Caco-2 (cell line): ENCODE results near the gene EPPIN. TPM values are rescaled to one million over a fixed set of nuclear protein-coding genes. Genes with fewer than 3 reads are reported as not detected.
"Not testable (repeated sequence)": the region's sequence is repeated elsewhere in the genome, so short reads cannot be mapped to it uniquely, and the experiment has no call there.

ENCODE experiments used
- BruUV-seq: library from RNA; stranded (reverse); fragments of 400-500 nt; replicated peaks from 2 replicates; lab custom pipeline; 2021; lab: Mats Ljungman, UMichigan
- CTCF ChIA-PET: fragments of 300-600 bp; sonication (Branson Sonifier 250); formaldehyde crosslinking; loops from one replicate; lab custom pipeline; 2022; ENCODE audit warnings: antibody characterized with exemption; lab: Charles Lee
- POLR2A ChIA-PET: fragments of 300-600 bp; sonication (Branson Sonifier 250); formaldehyde crosslinking; loops from one replicate; lab custom pipeline; 2022; ENCODE audit warnings: antibody characterized with exemption; lab: Charles Lee
- DNase-seq, 2 experiments: peaks; one replicate each; pipeline versions ENCODE4 v3.0.0 to v3.0.0-alpha.2; 2020 to 2022
- H3K27me3 ChIP-seq: replicated peaks from 2 replicates; pipeline ENCODE4 v1.6.0; 2011; ENCODE audit warnings: low read length; ENCODE audit not compliant: control insufficient read depth, insufficient read depth
- H3K36me3 ChIP-seq: 2 replicates; pipeline ENCODE4 v1.5.1; 2011; ENCODE audit warnings: low read length; ENCODE audit not compliant: control insufficient read depth, insufficient read depth
- H3K4me1 ChIP-seq: fragments of 250-450 bp; sonication (Bioruptor Pico); 2 replicates; pipeline ENCODE4 v1.5.1; 2020; ENCODE audit warnings: mild to moderate bottlenecking
- H3K4me3 ChIP-seq: 2 replicates; pipeline ENCODE4 v1.5.1; 2011; ENCODE audit warnings: low read depth, mild to moderate bottlenecking, control low read depth, low read length
- H3K9me3 ChIP-seq: fragments of 250-450 bp; sonication (Bioruptor Pico); 2 replicates; pipeline ENCODE4 v1.5.1; 2020; ENCODE audit warnings: mild to moderate bottlenecking, moderate library complexity
- H3K27ac Mint-ChIP-seq: one replicate; pipeline ENCODE4 v1.8.0; 2022; ENCODE audit warnings: mixed read lengths; ENCODE audit not compliant: unreplicated experiment
- H3K27me3 Mint-ChIP-seq: one replicate; pipeline ENCODE4 v1.8.0; 2022; ENCODE audit warnings: mixed read lengths; ENCODE audit not compliant: insufficient read depth, unreplicated experiment
- H3K36me3 Mint-ChIP-seq: one replicate; pipeline ENCODE4 v1.8.0; 2022; ENCODE audit warnings: mild to moderate bottlenecking, mixed read lengths; ENCODE audit not compliant: insufficient read depth, unreplicated experiment
- H3K4me1 Mint-ChIP-seq: one replicate; pipeline ENCODE4 v1.8.0; 2022; ENCODE audit warnings: low read depth, mixed read lengths; ENCODE audit not compliant: unreplicated experiment
- H3K4me3 Mint-ChIP-seq: one replicate; pipeline ENCODE4 v1.8.0; 2022; ENCODE audit warnings: mild to moderate bottlenecking, moderate library complexity, mixed read lengths; ENCODE audit not compliant: unreplicated experiment
- H3K9me3 Mint-ChIP-seq: one replicate; pipeline ENCODE4 v1.8.0; 2022; ENCODE audit warnings: mixed read lengths; ENCODE audit not compliant: unreplicated experiment
- intact Hi-C: fragments of 100-400 bp; cut with micrococcal nuclease; formaldehyde crosslinking; loops from one replicate; pipeline ENCODE4 v1.10.0; 2022; ENCODE audit not compliant: unreplicated experiment
- total RNA-seq: library from RNA; stranded (reverse); gene quantifications from 2 replicates; pipeline ENCODE4 v1.2.3, GENCODE V29; 2022
- TF ChIP-seq, protein P1 (sequence below), 2 experiments: fragments of 200-600 bp in 1 of 2; IDR thresholded peaks; 1 replicate in 1 of 2; 2 replicates in 1 of 2; pipeline versions ENCODE4 v1.5.1 to v1.8.0; 2011 to 2022; ENCODE audit warnings: antibody characterized with exemption in 1 of 2, control low read depth in 1 of 2, inconsistent platforms in 1 of 2, low read depth in 1 of 2, low read length in 1 of 2, mild to moderate bottlenecking in 1 of 2, moderate library complexity in 1 of 2; ENCODE audit not compliant: insufficient read depth in 1 of 2, severe bottlenecking in 1 of 2, unreplicated experiment in 1 of 2

Gene EPPIN
- total RNA-seq, 1 experiment from 2014 or later = not detected

- H3K4me1 Mint-ChIP-seq = peaks cover 29% of the 10 kb centered on the region
- no TSS peak for BruUV-seq
- POLR2A ChIA-PET = no interaction called here
- Histone ChIP-seq H3K36me3 (no peaks in the 10 kb centered on the region), H3K9me3 (peaks cover 4% of the 10 kb centered on the region; the same call in 1 of the 2 replicates), H3K4me1 (peaks cover 27% of the 10 kb centered on the region), H3K27me3 (no peaks in the 10 kb centered on the region), H3K4me3 (no peak overlapping the region)
- H3K27ac Mint-ChIP-seq = no peak overlapping the region
- no peaks in the 10 kb centered on the region for H3K9me3 Mint-ChIP-seq
- H3K4me3 Mint-ChIP-seq = no peak overlapping the region
- TF ChIP-seq, protein P1, sequence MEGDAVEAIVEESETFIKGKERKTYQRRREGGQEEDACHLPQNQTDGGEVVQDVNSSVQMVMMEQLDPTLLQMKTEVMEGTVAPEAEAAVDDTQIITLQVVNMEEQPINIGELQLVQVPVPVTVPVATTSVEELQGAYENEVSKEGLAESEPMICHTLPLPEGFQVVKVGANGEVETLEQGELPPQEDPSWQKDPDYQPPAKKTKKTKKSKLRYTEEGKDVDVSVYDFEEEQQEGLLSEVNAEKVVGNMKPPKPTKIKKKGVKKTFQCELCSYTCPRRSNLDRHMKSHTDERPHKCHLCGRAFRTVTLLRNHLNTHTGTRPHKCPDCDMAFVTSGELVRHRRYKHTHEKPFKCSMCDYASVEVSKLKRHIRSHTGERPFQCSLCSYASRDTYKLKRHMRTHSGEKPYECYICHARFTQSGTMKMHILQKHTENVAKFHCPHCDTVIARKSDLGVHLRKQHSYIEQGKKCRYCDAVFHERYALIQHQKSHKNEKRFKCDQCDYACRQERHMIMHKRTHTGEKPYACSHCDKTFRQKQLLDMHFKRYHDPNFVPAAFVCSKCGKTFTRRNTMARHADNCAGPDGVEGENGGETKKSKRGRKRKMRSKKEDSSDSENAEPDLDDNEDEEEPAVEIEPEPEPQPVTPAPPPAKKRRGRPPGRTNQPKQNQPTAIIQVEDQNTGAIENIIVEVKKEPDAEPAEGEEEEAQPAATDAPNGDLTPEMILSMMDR (IDR thresholded peaks at IDR 0.05; ENCODE audit: insufficient read depth in 1 of 2, low read depth in 1 of 2, low read length in 1 of 2, severe bottlenecking in 1 of 2, unreplicated experiment in 1 of 2) = no peak
- peak in 1 of 2 experiments; percentile 36 for DNase-seq
- no peaks in the 10 kb centered on the region for H3K27me3 Mint-ChIP-seq
- intact Hi-C loops = loop anchor here (2.0 kb wide), 1 partner anchor 29 kb away; the partner anchor contains the start of gene EPPIN
- peaks cover 6% of the 10 kb centered on the region for H3K36me3 Mint-ChIP-seq
- CTCF ChIA-PET = interaction anchor here (0.6 to 1.3 kb wide), 3 partner anchors 27 to 253 kb away, joined by 4 to 14 read pairs (median 9); no protein-coding TSS in a partner anchor
These were observed 28.7 kb upstream of the EPPIN start for GRCh38 chr20:45575931-45576330.

DNA sequence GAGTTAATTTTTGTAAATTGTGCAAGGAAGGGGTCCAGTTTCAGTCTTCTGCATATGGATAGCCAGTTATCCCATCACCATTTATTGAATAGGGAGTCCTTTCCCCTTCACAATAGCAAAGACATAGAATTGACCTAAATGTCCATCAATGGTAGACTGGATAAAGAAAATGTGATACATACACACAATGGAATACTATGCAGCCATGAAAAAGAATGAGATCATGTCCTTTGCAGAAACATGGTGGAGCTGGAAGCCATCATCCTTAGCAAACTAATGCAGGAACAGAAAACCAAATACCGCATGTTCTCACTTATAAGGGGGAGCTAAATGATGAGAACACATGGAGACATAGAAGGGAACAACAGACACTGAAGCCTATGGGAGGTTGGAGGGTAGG lies 22.4 kb upstream of the EPPIN start:
- DNase-seq, POLR2A ChIA-PET, H3K4me1 Mint-ChIP-seq, H3K36me3 Mint-ChIP-seq, H3K4me3 ChIP-seq, H3K9me3 Mint-ChIP-seq, intact Hi-C loops, H3K27me3 ChIP-seq, BruUV-seq, H3K9me3 ChIP-seq, H3K27ac Mint-ChIP-seq, H3K27me3 Mint-ChIP-seq, H3K36me3 ChIP-seq, H3K4me1 ChIP-seq, H3K4me3 Mint-ChIP-seq: not testable (repeated sequence)
- CTCF ChIA-PET = interaction anchor here (0.6 kb wide), 1 partner anchor 250 kb away, joined by 4 read pairs; no protein-coding TSS in a partner anchor

DNA sequence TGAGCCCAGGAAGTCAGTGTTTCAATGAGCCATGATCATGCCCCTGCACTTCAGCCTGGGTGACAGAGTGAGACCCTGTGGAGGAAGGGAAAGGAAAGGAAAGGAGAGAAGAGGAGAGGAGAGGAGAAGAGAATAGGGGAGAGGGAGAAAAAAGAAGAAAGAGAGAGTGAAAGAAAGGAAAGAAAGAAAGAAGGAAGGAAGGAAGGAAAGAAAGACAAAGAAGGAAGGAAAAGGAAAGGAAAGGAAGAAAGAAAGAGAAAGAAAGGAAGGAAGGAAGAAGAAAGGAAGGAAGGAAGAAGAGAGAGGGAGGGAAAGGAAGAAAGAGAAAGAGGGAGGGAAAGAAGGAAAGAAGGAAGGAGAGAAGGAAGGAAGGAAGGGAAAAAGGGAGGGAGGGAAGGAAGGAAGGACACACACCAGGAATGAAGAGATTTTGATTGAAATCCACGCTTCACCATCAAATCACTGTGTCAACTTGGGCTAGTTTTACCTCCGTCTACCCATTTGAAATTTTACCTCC lies 17.6 kb upstream of the EPPIN start:
- BruUV-seq = no TSS peak

More for the DNA sequence above, 17.6 kb upstream of the EPPIN start:
- no peaks in the 10 kb centered on the region for H3K9me3 Mint-ChIP-seq
- H3K27ac Mint-ChIP-seq = no peak overlapping the region
- H3K27me3 Mint-ChIP-seq = peaks cover 14% of the 10 kb centered on the region
- no peak overlapping the region for H3K4me3 ChIP-seq
- no peaks in the 10 kb centered on the region for H3K4me1 Mint-ChIP-seq
- H3K9me3 ChIP-seq = no peaks in the 10 kb centered on the region
- POLR2A ChIA-PET = no interaction called here
- H3K27me3 ChIP-seq = no peaks in the 10 kb centered on the region; the same call in 1 of the 2 replicates
- no peaks in the 10 kb centered on the region for H3K36me3 ChIP-seq
- intact Hi-C loops = no loop called here
- H3K4me1 ChIP-seq = no peaks in the 10 kb centered on the region
- TF ChIP-seq, protein P1 (IDR thresholded peaks at IDR 0.05; ENCODE audit: insufficient read depth in 1 of 2, low read depth in 1 of 2, low read length in 1 of 2, severe bottlenecking in 1 of 2, unreplicated experiment in 1 of 2) = no peak
- DNase-seq = no peak
- no peaks in the 10 kb centered on the region for H3K36me3 Mint-ChIP-seq
- no peak overlapping the region for H3K4me3 Mint-ChIP-seq
- CTCF ChIA-PET = no interaction called here
